ENCODE measurements around the gene FBXL16. TPM values are rescaled to one million over a fixed set of nuclear protein-coding genes. Genes with fewer than 3 reads are reported as not detected.

The FBXL16 gene
- total and polyA plus RNA-seq, 2 experiments from 2014 or later, result 8.9 to 12.6 TPM

DNA sequence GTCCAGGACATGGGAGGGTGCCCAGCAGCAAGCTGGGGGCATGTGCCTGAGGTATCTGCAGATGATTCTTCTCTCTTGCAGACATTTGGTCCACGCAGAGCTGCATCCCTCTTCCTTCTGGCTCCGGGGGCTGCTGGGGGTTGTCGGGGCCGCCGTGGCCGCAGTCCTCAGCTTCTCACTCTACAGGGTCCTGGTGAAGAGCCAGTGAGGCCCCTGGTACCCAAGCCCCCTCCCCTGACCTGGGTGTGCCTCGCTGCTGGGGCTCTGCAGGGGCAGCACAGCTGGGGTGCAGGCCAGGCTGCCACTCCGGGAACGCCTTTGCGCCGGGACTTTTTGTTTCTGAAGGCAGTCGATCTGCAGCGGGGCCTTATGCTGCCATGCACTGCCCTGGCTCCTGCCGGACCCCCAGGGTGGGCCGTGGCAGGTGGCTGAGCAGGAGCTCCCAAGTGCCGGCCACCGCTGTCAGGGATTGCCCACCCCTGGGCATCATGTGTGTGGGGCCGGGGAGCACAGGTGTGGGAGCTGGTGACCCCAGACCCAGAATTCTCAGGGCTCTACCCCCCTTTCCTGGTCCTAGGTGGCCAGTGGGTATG is 32.1 kb downstream of the FBXL16 start (continued):
- TF ChIP-seq, protein P1, sequence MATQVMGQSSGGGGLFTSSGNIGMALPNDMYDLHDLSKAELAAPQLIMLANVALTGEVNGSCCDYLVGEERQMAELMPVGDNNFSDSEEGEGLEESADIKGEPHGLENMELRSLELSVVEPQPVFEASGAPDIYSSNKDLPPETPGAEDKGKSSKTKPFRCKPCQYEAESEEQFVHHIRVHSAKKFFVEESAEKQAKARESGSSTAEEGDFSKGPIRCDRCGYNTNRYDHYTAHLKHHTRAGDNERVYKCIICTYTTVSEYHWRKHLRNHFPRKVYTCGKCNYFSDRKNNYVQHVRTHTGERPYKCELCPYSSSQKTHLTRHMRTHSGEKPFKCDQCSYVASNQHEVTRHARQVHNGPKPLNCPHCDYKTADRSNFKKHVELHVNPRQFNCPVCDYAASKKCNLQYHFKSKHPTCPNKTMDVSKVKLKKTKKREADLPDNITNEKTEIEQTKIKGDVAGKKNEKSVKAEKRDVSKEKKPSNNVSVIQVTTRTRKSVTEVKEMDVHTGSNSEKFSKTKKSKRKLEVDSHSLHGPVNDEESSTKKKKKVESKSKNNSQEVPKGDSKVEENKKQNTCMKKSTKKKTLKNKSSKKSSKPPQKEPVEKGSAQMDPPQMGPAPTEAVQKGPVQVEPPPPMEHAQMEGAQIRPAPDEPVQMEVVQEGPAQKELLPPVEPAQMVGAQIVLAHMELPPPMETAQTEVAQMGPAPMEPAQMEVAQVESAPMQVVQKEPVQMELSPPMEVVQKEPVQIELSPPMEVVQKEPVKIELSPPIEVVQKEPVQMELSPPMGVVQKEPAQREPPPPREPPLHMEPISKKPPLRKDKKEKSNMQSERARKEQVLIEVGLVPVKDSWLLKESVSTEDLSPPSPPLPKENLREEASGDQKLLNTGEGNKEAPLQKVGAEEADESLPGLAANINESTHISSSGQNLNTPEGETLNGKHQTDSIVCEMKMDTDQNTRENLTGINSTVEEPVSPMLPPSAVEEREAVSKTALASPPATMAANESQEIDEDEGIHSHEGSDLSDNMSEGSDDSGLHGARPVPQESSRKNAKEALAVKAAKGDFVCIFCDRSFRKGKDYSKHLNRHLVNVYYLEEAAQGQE (IDR thresholded peaks at IDR 0.05; ENCODE audit: unreplicated experiment), result no peak
- TF ChIP-seq, protein P2, sequence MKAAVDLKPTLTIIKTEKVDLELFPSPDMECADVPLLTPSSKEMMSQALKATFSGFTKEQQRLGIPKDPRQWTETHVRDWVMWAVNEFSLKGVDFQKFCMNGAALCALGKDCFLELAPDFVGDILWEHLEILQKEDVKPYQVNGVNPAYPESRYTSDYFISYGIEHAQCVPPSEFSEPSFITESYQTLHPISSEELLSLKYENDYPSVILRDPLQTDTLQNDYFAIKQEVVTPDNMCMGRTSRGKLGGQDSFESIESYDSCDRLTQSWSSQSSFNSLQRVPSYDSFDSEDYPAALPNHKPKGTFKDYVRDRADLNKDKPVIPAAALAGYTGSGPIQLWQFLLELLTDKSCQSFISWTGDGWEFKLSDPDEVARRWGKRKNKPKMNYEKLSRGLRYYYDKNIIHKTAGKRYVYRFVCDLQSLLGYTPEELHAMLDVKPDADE (IDR thresholded peaks at IDR 0.05), result no peak
- no peak for TF ChIP-seq EZH2 (IDR thresholded peaks at IDR 0.05; ENCODE audit: low read depth, unreplicated experiment)

DNA sequence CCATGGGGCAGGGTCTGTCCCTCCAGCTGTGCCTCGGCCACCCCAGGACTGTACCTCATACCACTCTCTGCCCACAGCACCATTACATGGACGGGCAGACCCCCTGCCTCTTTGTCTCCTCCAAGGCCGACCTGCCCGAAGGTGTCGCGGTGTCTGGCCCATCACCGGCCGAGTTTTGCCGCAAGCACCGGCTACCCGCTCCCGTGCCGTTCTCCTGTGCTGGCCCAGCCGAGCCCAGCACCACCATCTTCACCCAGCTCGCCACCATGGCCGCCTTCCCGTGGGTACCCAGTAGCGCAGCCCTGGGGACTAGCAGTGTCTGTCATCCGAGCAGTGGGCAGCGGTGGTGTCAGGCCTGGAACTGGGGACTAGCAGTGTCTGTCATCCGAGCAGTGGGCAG is 32.8 kb downstream of the FBXL16 start:
- Histone ChIP-seq H4K20me1 (replicated peaks; ENCODE audit: insufficient read depth) (peaks cover 3% of the 10 kb centered on the region), H3K9me2 (ENCODE audit: insufficient read depth) (no peaks in the 10 kb centered on the region), H3K36me3 (ENCODE audit: insufficient read depth) (peaks cover 11% of the 10 kb centered on the region; the same call in 1 of the 2 replicates), H3K27me3 (ENCODE audit: insufficient read depth) (no peaks in the 10 kb centered on the region), H3K4me2 (no peak overlapping the region), H3F3A (replicated peaks; ENCODE audit: low read depth) (peaks cover 17% of the 10 kb centered on the region; the same call in 1 of the 2 replicates), H3K27ac (ENCODE audit: low read depth) (no peak overlapping the region), H2AFZ (no peak overlapping the region), H3K4me3 (no peak overlapping the region), H3K79me2 (replicated peaks; ENCODE audit: insufficient read depth) (peaks cover 16% of the 10 kb centered on the region), H3K4me1 (ENCODE audit: insufficient read depth) (peaks cover 11% of the 10 kb centered on the region; the same call in 1 of the 2 replicates)
- TF ChIP-seq EZH2 (IDR thresholded peaks at IDR 0.05; ENCODE audit: low read depth, unreplicated experiment) (no peak), JUNB (IDR thresholded peaks at IDR 0.05; ENCODE audit: unreplicated experiment) (no peak), EZH2phosphoT487 (IDR thresholded peaks at IDR 0.05; ENCODE audit: unreplicated experiment) (no peak)
- DNase-seq (ENCODE audit: low spot score) (no peak), ATAC-seq (no peak)
- Mint-ChIP-seq H3K4me1 (peaks cover 12% of the 10 kb centered on the region; the same call in 2 of the 3 replicates), H3K27ac (no peak overlapping the region), H3K27me3 (ENCODE audit: insufficient read depth, low read depth, poor library complexity) (peaks cover 6% of the 10 kb centered on the region), H3K9me3 (no peaks in the 10 kb centered on the region), H3K36me3 (ENCODE audit: low read depth) (peaks cover 21% of the 10 kb centered on the region), H3K4me3 (no peak overlapping the region)

DNA sequence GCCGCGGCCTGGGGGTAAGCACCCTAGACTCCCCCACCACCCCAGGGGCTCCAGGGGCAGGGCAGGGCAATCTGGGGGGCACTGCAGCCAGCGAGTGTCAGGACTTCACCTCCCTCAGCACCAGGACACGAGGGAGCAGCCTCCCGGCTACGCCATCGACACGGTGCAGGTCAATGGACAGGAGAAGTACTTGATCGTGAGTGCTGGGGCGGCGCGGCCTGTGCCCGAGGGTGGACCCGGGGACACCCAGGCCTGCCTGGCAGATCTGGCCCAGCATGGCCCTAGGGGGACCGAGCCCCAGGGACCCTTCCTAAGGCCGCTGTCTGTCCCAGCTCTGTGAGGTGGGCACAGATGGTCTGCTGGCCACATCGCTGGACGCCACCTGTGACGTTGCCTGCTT is 33.2 kb downstream of the FBXL16 start:
- DNase-seq (ENCODE audit: low spot score) (no peak), ATAC-seq (no peak)
- H3K36me3 Mint-ChIP-seq (ENCODE audit: low read depth), result peaks cover 21% of the 10 kb centered on the region
- Histone ChIP-seq H3K27ac (ENCODE audit: low read depth) (no peak overlapping the region), H3K4me1 (ENCODE audit: insufficient read depth) (peaks cover 8% of the 10 kb centered on the region; the same call in 1 of the 2 replicates), H2AFZ (no peak overlapping the region), H3K79me2 (replicated peaks; ENCODE audit: insufficient read depth) (peaks cover 16% of the 10 kb centered on the region), H3K27me3 (ENCODE audit: insufficient read depth) (no peaks in the 10 kb centered on the region), H3K4me2 (no peak overlapping the region), H3K36me3 (ENCODE audit: insufficient read depth) (peaks cover 11% of the 10 kb centered on the region; the same call in 1 of the 2 replicates), H4K20me1 (replicated peaks; ENCODE audit: insufficient read depth) (peaks cover 3% of the 10 kb centered on the region), H3K9me2 (ENCODE audit: insufficient read depth) (no peaks in the 10 kb centered on the region), H3F3A (replicated peaks; ENCODE audit: low read depth) (peaks cover 21% of the 10 kb centered on the region; the same call in 1 of the 2 replicates), H3K4me3 (no peak overlapping the region)
- no peaks in the 10 kb centered on the region; the same call in 2 of the 3 replicates for H3K9me3 Mint-ChIP-seq
- peaks cover 12% of the 10 kb centered on the region; the same call in 2 of the 3 replicates for H3K4me1 Mint-ChIP-seq
- no peak overlapping the region for H3K27ac Mint-ChIP-seq
- H3K27me3 Mint-ChIP-seq (ENCODE audit: insufficient read depth, low read depth, poor library complexity), result peaks cover 6% of the 10 kb centered on the region
- H3K4me3 Mint-ChIP-seq, result no peak overlapping the region
- TF ChIP-seq, protein P3, sequence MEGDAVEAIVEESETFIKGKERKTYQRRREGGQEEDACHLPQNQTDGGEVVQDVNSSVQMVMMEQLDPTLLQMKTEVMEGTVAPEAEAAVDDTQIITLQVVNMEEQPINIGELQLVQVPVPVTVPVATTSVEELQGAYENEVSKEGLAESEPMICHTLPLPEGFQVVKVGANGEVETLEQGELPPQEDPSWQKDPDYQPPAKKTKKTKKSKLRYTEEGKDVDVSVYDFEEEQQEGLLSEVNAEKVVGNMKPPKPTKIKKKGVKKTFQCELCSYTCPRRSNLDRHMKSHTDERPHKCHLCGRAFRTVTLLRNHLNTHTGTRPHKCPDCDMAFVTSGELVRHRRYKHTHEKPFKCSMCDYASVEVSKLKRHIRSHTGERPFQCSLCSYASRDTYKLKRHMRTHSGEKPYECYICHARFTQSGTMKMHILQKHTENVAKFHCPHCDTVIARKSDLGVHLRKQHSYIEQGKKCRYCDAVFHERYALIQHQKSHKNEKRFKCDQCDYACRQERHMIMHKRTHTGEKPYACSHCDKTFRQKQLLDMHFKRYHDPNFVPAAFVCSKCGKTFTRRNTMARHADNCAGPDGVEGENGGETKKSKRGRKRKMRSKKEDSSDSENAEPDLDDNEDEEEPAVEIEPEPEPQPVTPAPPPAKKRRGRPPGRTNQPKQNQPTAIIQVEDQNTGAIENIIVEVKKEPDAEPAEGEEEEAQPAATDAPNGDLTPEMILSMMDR (conservative IDR thresholded peaks at IDR 0.05; ENCODE audit: low read depth in 2 of 2), result no peak
- TF ChIP-seq EZH2 (IDR thresholded peaks at IDR 0.05; ENCODE audit: low read depth, unreplicated experiment) (no peak), JUNB (IDR thresholded peaks at IDR 0.05; ENCODE audit: unreplicated experiment) (no peak), STAT1 (IDR thresholded peaks at IDR 0.05; ENCODE audit: unreplicated experiment) (no peak), CREB1 (CRISPR knock-in tag; IDR thresholded peaks at IDR 0.05; ENCODE audit: low read depth) (no peak), EZH2phosphoT487 (IDR thresholded peaks at IDR 0.05; ENCODE audit: unreplicated experiment) (no peak), POLR2AphosphoS5 (IDR thresholded peaks at IDR 0.05; ENCODE audit: low read depth) (no peak)
- TF ChIP-seq, protein P2 (IDR thresholded peaks at IDR 0.05), result no peak

Data from GM23338 (cell line).